GM19395 (cell line): ENCODE data around the gene DPH6.
"Not testable (repeated sequence)": the region's sequence is repeated elsewhere in the genome, so short reads cannot be mapped to it uniquely, and the experiment has no call there.

ENCODE experiments used
- ATAC-seq: cut with Tn5 transposase; IDR thresholded peaks from one replicate; pipeline ENCODE4 v1.9.1; 2021; ENCODE audit warnings: mild to moderate bottlenecking, moderate library complexity; ENCODE audit not compliant: unreplicated experiment

DPH6 gene

GRCh38 chr15:35351059-35351458 is 194.9 kb downstream of the DPH6 start:
- ATAC-seq: no peak

DNA sequence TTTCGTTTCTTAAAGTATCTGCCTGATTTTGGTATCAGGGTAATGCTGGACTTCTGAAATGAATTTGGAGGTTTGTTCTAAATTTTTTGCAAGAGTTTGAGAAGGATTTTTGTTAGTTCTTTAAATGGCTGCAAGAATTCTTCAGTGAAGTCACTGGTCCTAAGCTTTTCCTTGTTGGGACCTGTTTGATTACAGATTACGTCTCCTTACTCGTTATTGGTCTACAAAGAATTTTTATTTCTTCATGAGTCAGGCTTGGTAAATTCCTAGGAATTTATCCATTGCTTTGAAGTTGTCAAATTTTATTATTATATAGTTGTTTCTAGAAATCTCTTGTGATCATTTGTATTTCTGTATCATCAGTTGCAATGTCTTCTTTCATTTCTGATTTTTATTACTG is 196.0 kb downstream of the DPH6 start:
- ATAC-seq: no peak

DNA sequence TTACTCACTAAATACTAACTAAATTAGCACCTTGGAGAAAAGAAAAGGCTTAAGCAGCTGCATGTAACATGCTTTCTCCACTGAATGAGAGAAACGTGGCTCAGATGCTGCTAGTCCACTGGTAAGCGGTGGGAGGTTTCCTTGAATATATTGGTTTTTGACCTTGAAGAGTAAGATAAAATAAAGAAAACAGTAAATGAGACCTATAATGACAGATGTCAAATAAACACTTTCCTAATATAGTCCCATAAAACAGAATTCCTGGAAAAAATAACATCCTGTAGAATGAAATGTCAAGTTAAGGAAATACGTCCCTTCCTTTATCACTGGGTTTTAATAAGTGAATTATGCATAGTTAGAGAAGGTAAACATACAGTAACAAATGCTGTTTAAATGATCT is 215.0 kb downstream of the DPH6 start:
- no peak for ATAC-seq

- no peak for ATAC-seq
Observed at GRCh38 chr15:35330048-35330695, 215.8 kb downstream of the DPH6 start.

- no peak for ATAC-seq
Observed at GRCh38 chr15:35329521-35329961, 216.4 kb downstream of the DPH6 start.

- not testable (repeated sequence) for ATAC-seq
Observed at GRCh38 chr15:35328836-35329235, 217.1 kb downstream of the DPH6 start.

DNA sequence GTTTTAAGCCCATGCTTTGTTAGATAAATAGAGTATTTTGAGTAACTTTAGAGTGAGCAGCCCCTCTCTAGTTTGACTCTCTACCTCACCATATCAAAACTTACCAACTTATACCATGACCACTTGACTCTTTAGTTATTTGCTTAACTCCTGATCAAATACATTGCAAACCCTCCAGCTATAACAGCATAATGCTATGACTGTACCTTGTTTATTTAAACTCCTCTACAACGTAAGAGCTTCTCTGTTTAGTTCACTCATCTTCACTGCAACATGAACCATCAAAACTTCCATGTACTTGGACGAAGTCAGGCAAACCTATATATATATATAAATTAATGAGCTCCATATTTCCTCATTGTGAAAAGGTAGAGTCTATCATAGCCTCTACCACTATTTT is 218.2 kb downstream of the DPH6 start:
- ATAC-seq: no peak

GRCh38 chr15:35325374-35325941 is 220.5 kb downstream of the DPH6 start:
- no peak for ATAC-seq

DNA sequence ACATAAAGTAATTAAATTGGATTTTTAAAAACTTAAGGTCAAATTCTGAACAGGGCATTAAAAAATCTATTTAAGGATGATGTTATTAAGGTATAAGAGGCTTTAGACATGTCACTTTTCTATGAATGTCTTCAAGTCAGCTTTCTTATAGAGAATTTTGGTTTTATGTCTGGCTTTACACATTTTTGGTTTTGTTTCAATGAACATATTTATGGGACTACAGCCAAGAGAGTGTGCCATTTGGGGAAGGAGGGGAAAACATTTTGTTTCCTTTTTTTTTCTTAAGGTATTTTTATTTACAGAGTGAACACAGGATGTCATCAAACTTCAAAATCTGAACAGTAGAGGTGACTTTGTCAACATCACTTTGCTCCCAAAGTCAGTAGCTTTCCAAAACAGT is 222.8 kb downstream of the DPH6 start:
- no peak for ATAC-seq

DNA sequence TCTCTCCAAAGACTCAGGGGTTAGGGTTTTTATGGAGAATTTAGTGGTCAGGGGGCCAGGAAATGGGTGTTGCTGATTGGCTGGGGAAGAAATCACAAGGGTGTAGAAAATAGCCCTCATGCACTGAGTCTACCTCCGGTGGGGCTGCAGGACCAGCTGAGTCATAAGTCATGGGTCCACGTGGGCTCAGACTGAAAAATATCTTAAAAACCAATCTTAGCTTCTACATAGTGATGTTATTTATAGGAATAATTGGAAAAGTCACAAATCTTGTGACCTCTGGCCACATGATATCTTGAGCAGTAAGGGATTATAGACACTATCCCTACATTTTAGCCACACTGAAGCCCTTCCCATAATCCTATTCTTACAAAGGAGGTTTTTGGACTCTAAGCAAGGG is 224.0 kb downstream of the DPH6 start:
- no peak for ATAC-seq

DNA sequence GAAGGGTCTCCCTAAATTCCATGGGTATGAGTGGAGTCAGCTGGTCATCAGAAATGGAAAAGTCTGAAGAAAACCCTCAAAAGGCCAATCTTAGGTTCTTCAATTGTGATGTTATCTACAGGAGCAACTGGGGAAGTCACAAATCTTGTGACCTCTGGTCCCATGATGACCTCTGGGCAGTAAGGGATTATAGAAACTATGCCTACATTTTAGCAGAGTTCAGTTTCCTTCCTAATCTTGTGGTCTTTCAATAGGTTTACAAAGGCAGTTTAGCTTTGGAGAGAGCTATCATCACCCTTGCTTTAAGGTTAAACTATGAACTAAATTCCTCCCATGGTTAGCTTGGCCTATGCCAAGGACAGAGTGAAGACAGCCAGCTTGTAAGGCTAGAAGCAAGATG is 225.1 kb downstream of the DPH6 start:
- ATAC-seq: no peak
